PC-3 (cell line): Measurements from ENCODE around the gene EXOC2. TPM values are rescaled to one million over a fixed set of nuclear protein-coding genes. Genes with fewer than 3 reads are reported as not detected.

ENCODE experiments used
- ATAC-seq: fragments of 200-7000 bp; cut with Tn5 transposase; 2 replicates; pipeline ENCODE4 v1.9.1; 2020; ENCODE audit warnings: mild to moderate bottlenecking, moderate library complexity
- BruUV-seq: library from RNA; stranded (reverse); fragments of 400-500 nt; replicated peaks from 2 replicates; lab custom pipeline; 2021; lab: Mats Ljungman, UMichigan
- CTCF ChIA-PET: fragments of 300-600 bp; sonication (Branson Sonifier 250); formaldehyde crosslinking; loops from one replicate; lab custom pipeline; 2022; ENCODE audit warnings: antibody characterized with exemption; lab: Charles Lee
- POLR2A ChIA-PET: fragments of 300-600 bp; sonication (Branson Sonifier 250); formaldehyde crosslinking; loops from one replicate; lab custom pipeline; 2022; ENCODE audit warnings: antibody characterized with exemption; ENCODE audit not compliant: unreplicated experiment; lab: Charles Lee
- DNase-seq: peaks from one replicate; pipeline ENCODE4 v3.0.0-alpha.2; 2015
- H2AFZ ChIP-seq: fragments of 300-600 bp; sonication (generic); 2 replicates; pipeline ENCODE4 v1.6.0; 2016; ENCODE audit warnings: antibody characterized with exemption, low read length
- H3F3A ChIP-seq: fragments of 300-600 bp; sonication (generic); one replicate; pipeline ENCODE4 v1.6.0; 2017; ENCODE audit warnings: antibody characterized with exemption, low read length, control low read depth, mild to moderate bottlenecking; ENCODE audit not compliant: unreplicated experiment
- H3K27ac ChIP-seq: fragments of 300-600 bp; sonication (generic); 2 replicates; pipeline ENCODE4 v1.5.1; 2016; ENCODE audit warnings: mild to moderate bottlenecking, low read length
- H3K27me3 ChIP-seq: fragments of 300-600 bp; sonication (generic); 2 replicates; pipeline ENCODE4 v1.6.1; 2016; ENCODE audit warnings: low read length, mixed read lengths
- H3K36me3 ChIP-seq: fragments of 300-600 bp; sonication (generic); 2 replicates; pipeline ENCODE4 v1.6.1; 2016; ENCODE audit warnings: low read depth, mixed run types, low read length, mixed read lengths
- H3K4me1 ChIP-seq: fragments of 300-600 bp; sonication (generic); 2 replicates; pipeline ENCODE4 v1.5.1; 2016; ENCODE audit warnings: low read length; ENCODE audit not compliant: insufficient read depth
- H3K4me2 ChIP-seq: fragments of 300-600 bp; sonication (generic); 2 replicates; pipeline ENCODE4 v1.6.0; 2016; ENCODE audit warnings: low read length
- H3K4me3 ChIP-seq: fragments of 300-600 bp; sonication (generic); 2 replicates; pipeline ENCODE4 v1.5.1; 2016; ENCODE audit warnings: mild to moderate bottlenecking, low read length, mixed read lengths
- H3K79me2 ChIP-seq: fragments of 300-600 bp; sonication (generic); 2 replicates; pipeline ENCODE4 v1.6.1; 2017; ENCODE audit warnings: low read length, mixed read lengths
- H3K9ac ChIP-seq: fragments of 300-600 bp; sonication (generic); 2 replicates; pipeline ENCODE4 v1.6.0; 2016; ENCODE audit warnings: mild to moderate bottlenecking, low read length
- H3K9me2 ChIP-seq: fragments of 300-600 bp; sonication (generic); replicated peaks from 2 replicates; pipeline ENCODE4 v1.6.1; 2016; ENCODE audit warnings: mixed run types, low read length, mixed read lengths
- H3K9me3 ChIP-seq: fragments of 300-600 bp; sonication (generic); 2 replicates; pipeline ENCODE4 v1.6.1; 2016; ENCODE audit warnings: low read length, mixed read lengths
- H4K20me1 ChIP-seq: fragments of 300-600 bp; sonication (generic); 2 replicates; pipeline ENCODE4 v1.6.1; 2016; ENCODE audit warnings: low read length, mixed read lengths
- EZH2 ChIP-seq: fragments of 300-600 bp; sonication (generic); IDR thresholded peaks from one replicate; pipeline ENCODE4 v1.6.1; 2017; ENCODE audit warnings: antibody characterized with exemption, mild to moderate bottlenecking, low read length; ENCODE audit not compliant: unreplicated experiment
- EZH2phosphoT487 ChIP-seq: fragments of 300-600 bp; sonication (generic); IDR thresholded peaks from 2 replicates; pipeline ENCODE4 v1.6.1; 2018; ENCODE audit warnings: mild to moderate bottlenecking, antibody characterized with exemption, low read length, borderline replicate concordance
- intact Hi-C: fragments of 100-400 bp; cut with micrococcal nuclease; formaldehyde crosslinking; loops from 2 replicates; pipeline ENCODE4 v1.9.0; 2023
- total RNA-seq: library from RNA; depleted of rRNA; stranded (reverse); fragments of >200 nt; gene quantifications from 2 replicates; pipeline ENCODE4 v1.2.3, GENCODE V29; 2014
- TF ChIP-seq, protein P1 (sequence below): fragments of 300-600 bp; sonication (generic); conservative IDR thresholded peaks from 2 replicates; pipeline ENCODE4 v1.5.1; 2017; ENCODE audit warnings: antibody characterized with exemption, low read depth, mild to moderate bottlenecking, low read length

EXOC2 gene
- total RNA-seq, 1 experiment from 2014 or later, result 27.7 TPM

DNA sequence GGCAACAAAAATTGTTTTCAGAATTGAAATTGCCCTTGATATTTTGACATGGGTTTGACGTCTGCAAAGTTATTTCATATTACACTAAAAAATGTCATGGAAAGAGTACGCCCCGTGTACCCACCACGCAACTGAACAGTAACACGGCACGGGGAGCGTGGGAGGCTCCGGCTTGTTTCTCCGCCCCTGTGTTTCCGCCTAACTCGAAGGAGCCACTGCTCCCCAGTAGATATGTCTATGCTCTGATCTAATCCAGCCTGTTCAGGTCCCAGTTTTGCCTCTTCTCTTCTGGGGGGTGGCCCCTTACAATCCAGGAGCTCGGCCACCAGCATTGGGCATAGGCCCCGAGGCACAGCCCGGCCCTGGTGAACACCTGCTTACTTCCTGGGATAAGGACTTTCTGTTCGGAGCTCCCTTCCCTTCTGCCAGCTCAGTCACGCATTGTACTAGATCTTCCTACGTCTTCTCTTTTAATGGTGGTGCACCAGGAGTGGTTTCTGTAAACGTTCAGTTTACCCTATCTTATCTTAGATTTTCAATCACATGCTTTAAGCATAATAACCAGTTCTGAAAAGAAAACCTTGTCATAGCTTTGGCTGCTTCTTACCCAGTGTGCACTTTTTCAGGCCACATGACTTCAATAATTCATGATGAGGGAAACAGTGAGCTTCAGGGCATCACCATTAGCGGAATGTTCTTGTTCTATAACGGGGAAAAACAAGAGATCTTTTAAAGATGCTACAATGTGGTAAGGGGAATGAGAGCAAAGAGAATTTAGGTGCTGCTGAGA lies 43.9 kb upstream of the EXOC2 start:
- POLR2A ChIA-PET, result no interaction called here
- no TSS peak for BruUV-seq
- H3F3A ChIP-seq, result no peaks in the 10 kb centered on the region

DNA sequence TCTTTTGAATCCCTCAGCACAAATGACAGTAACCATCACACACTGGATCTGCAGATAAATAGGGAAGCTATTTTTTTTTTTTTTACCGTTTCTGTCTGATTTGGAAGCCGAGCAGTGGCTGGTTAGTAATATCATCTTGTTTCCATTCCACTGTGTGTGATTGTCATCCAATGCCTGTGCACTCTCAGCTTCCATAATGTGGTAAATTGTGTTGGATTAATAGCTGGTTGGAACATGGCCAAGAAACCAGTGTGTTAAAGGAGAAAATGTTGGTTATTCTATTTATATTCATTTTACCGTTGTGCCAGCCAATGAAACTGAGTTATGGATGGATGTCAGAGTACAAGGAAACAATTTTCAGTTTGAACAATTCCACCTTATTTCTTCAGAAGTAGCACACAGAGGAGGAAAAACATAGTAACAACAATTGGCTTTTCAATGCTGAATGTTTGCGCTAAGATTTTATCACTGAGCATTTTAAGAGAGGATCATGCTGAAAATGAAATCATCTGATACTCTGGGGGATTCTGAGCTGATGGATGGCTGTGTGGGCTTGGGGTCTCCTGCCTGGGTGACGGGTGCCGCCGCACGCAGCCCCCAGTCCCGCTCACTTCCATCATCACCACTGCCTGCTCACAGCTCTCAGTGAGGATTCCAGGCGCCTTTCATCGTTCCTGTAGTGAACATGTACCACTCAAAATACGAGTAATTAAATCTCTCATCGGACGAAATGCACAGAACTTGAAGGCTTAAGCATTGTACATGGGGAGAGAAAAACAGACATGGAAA lies 40.7 kb upstream of the EXOC2 start:
- POLR2A ChIA-PET, result no interaction called here
- no peaks in the 10 kb centered on the region for H3K79me2 ChIP-seq

More for the DNA sequence above, 43.9 kb upstream of the EXOC2 start:
- CTCF ChIA-PET, result no interaction called here
- no peaks in the 10 kb centered on the region for H3K4me1 ChIP-seq
- H3K9me3 ChIP-seq, result no peaks in the 10 kb centered on the region
- H3K27me3 ChIP-seq, result peaks cover 51% of the 10 kb centered on the region
- ATAC-seq, result no peak
- no peak overlapping the region for H3K4me3 ChIP-seq
- intact Hi-C loops, result no loop called here
- no peaks in the 10 kb centered on the region for H3K79me2 ChIP-seq
- no peak overlapping the region for H3K9ac ChIP-seq
- H3K4me2 ChIP-seq, result no peak overlapping the region
- no peak overlapping the region for H2AFZ ChIP-seq
- TF ChIP-seq, protein P1, sequence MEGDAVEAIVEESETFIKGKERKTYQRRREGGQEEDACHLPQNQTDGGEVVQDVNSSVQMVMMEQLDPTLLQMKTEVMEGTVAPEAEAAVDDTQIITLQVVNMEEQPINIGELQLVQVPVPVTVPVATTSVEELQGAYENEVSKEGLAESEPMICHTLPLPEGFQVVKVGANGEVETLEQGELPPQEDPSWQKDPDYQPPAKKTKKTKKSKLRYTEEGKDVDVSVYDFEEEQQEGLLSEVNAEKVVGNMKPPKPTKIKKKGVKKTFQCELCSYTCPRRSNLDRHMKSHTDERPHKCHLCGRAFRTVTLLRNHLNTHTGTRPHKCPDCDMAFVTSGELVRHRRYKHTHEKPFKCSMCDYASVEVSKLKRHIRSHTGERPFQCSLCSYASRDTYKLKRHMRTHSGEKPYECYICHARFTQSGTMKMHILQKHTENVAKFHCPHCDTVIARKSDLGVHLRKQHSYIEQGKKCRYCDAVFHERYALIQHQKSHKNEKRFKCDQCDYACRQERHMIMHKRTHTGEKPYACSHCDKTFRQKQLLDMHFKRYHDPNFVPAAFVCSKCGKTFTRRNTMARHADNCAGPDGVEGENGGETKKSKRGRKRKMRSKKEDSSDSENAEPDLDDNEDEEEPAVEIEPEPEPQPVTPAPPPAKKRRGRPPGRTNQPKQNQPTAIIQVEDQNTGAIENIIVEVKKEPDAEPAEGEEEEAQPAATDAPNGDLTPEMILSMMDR, result no peak
- TF ChIP-seq EZH2, result no peak
- no peak for TF ChIP-seq EZH2phosphoT487
- H4K20me1 ChIP-seq, result no peaks in the 10 kb centered on the region
- DNase-seq, result no peak
- H3K36me3 ChIP-seq, result no peaks in the 10 kb centered on the region
- no peaks in the 10 kb centered on the region for H3K9me2 ChIP-seq
- H3K27ac ChIP-seq, result no peak overlapping the region

More for the DNA sequence above, 40.7 kb upstream of the EXOC2 start:
- no peak overlapping the region for H3K9ac ChIP-seq
- no TSS peak for BruUV-seq
- no peak overlapping the region for H2AFZ ChIP-seq
- H3K36me3 ChIP-seq, result no peaks in the 10 kb centered on the region
- no peak overlapping the region for H3K4me2 ChIP-seq
- H3K4me3 ChIP-seq, result no peak overlapping the region
- ATAC-seq (no peak), DNase-seq (no peak)
- no peaks in the 10 kb centered on the region for H3K4me1 ChIP-seq
- no peaks in the 10 kb centered on the region for H3K9me2 ChIP-seq
- intact Hi-C loops, result no loop called here
- peaks cover 71% of the 10 kb centered on the region for H3K27me3 ChIP-seq
- CTCF ChIA-PET, result no interaction called here
- TF ChIP-seq, protein P1, result no peak
- TF ChIP-seq EZH2, result no peak
- no peak for TF ChIP-seq EZH2phosphoT487
- H4K20me1 ChIP-seq, result no peaks in the 10 kb centered on the region
- H3K9me3 ChIP-seq, result no peaks in the 10 kb centered on the region
- no peaks in the 10 kb centered on the region for H3F3A ChIP-seq
- H3K27ac ChIP-seq, result no peak overlapping the region
